ENCODE measurements around the gene RPS16.

DNA sequence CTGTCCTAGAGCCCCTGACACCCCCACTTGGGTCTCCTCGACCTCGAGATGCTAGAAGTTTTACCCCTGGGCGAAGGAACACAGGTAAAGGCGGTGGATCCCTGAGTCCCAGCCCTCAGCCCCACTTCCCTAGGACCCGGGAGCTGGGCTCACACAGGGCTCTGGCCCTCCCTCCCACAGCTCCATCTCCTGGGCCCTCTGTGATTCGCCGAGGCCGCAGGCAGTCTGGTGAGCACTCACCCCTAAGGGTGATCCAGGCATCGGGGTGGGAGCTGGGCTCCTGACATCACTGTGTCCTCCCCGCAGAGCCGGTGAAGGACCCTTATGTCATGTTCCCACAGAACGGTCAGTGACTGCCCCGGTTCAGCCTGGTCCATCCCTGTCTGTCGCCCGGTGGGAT, 15.0 kb downstream of the RPS16 start:
- TF ChIP-seq, protein P1, sequence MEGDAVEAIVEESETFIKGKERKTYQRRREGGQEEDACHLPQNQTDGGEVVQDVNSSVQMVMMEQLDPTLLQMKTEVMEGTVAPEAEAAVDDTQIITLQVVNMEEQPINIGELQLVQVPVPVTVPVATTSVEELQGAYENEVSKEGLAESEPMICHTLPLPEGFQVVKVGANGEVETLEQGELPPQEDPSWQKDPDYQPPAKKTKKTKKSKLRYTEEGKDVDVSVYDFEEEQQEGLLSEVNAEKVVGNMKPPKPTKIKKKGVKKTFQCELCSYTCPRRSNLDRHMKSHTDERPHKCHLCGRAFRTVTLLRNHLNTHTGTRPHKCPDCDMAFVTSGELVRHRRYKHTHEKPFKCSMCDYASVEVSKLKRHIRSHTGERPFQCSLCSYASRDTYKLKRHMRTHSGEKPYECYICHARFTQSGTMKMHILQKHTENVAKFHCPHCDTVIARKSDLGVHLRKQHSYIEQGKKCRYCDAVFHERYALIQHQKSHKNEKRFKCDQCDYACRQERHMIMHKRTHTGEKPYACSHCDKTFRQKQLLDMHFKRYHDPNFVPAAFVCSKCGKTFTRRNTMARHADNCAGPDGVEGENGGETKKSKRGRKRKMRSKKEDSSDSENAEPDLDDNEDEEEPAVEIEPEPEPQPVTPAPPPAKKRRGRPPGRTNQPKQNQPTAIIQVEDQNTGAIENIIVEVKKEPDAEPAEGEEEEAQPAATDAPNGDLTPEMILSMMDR (IDR thresholded peaks at IDR 0.05) = no peak
- no peak for TF ChIP-seq POLR2A (IDR thresholded peaks at IDR 0.05)
